Fibroblast of the aortic adventitia (primary cell): ENCODE data around the gene SCG3. TPM values are rescaled to one million over a fixed set of nuclear protein-coding genes. Genes with fewer than 3 reads are reported as not detected.

Source experiments
- DNase-seq: peaks from one replicate; pipeline ENCODE4 v3.0.0-alpha.2; 2010; ENCODE audit warnings: low read depth
- H3K4me3 ChIP-seq: 2 replicates; pipeline ENCODE4 v1.5.1; 2011; ENCODE audit warnings: low read depth, mild to moderate bottlenecking, control low read depth, low read length, moderate library complexity
- total RNA-seq: library from RNA; depleted of rRNA; stranded (reverse); fragments of >200 nt; gene quantifications from 2 replicates; pipeline ENCODE4 v1.2.3, GENCODE V29; 2012; ENCODE audit warnings: low replicate concordance
- TF ChIP-seq, protein P1 (sequence below): IDR thresholded peaks from 2 replicates; pipeline ENCODE4 v1.5.1; 2011; ENCODE audit warnings: mild to moderate bottlenecking, low read length, control low read depth, inconsistent platforms; ENCODE audit not compliant: insufficient read depth

SCG3 gene
- total RNA-seq, 1 donor, result not detected

DNA sequence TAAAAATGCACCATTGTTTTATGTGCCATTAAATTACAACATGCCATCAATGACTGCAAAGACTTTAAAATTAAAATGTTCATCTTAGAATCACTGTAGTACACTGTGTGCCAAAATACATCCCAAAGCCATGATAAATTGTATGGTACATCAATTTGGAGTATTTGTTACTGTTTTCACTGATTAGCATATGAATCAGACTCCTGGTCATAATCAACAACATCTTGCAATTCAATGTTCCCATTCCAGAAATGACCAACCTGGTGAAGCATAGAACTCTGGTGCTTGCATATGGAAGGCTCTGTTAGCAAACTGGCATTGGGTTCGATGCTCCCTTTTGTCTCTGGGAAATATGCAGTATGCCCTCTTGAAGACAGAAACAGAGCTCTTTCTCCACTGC is 33.6 kb downstream of the SCG3 start:
- DNase-seq, result no peak
- TF ChIP-seq, protein P1, sequence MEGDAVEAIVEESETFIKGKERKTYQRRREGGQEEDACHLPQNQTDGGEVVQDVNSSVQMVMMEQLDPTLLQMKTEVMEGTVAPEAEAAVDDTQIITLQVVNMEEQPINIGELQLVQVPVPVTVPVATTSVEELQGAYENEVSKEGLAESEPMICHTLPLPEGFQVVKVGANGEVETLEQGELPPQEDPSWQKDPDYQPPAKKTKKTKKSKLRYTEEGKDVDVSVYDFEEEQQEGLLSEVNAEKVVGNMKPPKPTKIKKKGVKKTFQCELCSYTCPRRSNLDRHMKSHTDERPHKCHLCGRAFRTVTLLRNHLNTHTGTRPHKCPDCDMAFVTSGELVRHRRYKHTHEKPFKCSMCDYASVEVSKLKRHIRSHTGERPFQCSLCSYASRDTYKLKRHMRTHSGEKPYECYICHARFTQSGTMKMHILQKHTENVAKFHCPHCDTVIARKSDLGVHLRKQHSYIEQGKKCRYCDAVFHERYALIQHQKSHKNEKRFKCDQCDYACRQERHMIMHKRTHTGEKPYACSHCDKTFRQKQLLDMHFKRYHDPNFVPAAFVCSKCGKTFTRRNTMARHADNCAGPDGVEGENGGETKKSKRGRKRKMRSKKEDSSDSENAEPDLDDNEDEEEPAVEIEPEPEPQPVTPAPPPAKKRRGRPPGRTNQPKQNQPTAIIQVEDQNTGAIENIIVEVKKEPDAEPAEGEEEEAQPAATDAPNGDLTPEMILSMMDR, result no peak
- no peak overlapping the region for H3K4me3 ChIP-seq

DNA sequence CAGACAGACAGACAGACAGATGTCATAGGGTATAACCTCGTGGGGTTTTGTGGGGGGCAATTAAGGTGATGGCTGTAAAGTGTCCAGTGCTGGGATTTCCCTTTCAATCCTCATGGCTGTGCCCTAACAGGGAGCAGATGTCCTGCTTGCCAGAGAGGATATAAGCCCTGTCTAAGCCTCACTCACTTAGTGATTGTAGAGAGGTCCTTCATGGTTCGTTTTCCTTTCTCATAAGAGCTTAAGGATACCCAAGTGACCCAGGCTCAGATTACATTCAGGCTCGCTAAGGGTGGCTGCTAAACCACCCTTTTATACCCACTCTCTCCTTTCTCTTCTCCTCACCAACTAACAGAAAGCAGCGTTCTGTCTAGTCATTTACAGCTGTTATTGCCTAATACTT is 36.9 kb downstream of the SCG3 start:
- no peak for DNase-seq
- H3K4me3 ChIP-seq, result no peak overlapping the region
- TF ChIP-seq, protein P1, result no peak

DNA sequence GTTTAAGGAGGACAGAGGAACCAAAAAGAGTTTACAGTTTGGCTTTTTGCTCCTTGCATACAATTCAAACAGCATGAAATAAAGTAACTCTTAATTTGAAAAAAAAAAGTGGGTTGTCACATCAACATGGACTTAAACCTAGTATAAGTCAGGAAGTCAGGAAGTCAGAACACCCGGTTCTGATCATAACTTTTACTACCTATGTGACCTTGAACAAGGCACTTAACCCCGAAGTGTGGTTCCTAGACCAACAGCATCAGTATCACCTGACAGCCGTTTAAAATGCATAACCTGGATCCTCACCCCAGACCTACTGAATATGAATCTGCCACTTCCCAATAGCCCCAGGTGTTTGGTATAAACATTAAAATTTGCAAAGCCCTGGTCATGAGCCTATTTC is 37.4 kb downstream of the SCG3 start:
- TF ChIP-seq, protein P1, result no peak
- no peak for DNase-seq
- no peak overlapping the region for H3K4me3 ChIP-seq

DNA sequence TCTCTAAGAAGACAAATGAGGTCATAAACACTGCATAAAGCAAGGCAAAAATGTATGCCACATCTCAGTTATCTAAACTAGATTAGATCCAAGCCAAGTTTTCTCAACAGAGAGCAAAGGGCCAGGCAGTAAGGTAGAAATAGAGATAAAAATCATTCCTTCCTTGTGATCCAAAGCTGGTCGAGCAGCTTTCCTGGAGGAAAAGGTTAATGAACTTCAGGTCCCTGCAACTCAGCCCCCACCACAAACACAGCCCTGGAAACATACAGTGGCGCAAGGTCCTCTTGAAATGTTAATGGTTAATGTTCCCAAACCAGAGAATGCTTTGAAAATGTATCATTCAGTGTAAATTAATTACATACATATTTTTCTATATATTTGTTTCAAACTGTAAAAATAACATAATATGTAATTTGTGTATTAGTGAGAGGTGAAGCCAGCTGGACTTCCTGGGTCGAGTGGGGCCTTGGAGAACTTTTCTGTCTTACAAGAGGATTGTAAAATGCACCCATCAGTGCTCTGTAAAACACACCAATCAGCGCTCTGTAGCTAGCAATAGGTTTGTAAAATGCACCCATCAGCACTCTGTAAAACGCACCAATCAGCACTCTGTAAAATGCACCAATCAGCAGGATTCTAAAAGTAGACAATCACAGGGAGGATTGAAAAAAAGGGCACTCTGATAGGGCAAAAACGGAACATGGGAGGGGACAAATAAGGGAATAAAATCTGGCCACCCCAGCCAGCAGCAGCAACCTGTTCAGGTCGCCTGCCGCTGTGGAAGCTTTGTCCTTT is 39.1 kb downstream of the SCG3 start:
- H3K4me3 ChIP-seq, result no peak overlapping the region
- DNase-seq, result no peak
- TF ChIP-seq, protein P1, result no peak

DNA sequence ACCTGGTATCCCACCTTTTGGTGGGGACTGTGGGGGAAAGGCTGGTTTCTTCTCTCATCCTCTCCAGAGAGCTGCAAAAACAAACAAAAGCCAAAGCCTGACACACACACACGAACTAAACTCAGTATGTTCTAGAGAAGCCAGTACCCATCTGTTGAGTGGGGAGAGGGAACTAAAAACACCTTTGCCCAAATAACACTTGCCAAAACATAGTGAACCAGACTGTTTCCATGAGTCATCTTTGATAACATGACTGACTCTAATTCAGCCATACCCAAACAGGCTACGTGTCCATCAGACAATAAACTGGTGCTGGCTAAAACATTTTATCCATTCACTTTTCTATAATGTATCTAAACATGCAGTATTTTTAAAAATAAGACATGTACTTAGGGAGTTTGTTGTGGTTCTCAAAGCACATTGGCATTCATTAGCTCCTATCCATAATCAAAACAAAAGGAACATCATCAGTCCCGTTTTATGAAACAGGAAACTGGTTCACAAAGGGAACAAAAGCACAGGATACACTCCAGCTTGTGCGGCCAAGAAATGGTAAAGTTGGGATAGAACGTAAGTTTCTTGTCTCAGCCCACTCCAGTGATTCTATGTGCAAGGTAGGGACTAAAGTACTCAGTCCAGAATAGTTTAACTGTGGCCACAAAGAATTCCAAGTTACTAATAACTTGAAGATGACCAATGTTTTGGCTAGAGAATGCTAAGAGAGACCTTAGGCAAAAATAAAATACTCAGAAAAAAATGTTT is 40.1 kb downstream of the SCG3 start:
- TF ChIP-seq, protein P1, result no peak
- no peak overlapping the region for H3K4me3 ChIP-seq
- DNase-seq, result no peak

DNA sequence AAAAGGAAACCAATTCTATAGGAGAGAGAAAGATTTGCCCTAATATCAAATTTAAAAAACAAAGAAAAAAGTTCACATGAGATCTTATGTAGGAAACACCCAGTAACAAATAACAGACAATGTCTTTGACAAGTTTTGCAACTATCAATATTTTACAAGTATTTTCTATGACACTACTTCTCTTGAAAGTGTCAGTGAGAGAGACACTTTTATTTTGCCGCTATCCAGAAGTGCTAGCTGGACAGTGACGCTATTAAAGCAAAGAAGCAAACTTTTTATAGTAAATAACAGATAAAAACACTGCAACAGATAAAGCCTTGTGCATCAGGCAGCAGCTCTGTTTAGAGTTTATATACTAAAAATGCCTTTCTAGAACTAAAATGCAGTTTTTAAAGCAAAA is 42.9 kb downstream of the SCG3 start:
- DNase-seq, result no peak

More for the DNA sequence above, 42.9 kb downstream of the SCG3 start:
- H3K4me3 ChIP-seq, result no peak overlapping the region
- TF ChIP-seq, protein P1, result no peak
